ENCODE data around the gene DNAH5. TPM values are rescaled to one million over a fixed set of nuclear protein-coding genes. Genes with fewer than 3 reads are reported as not detected.

The DNAH5 gene
- total and polyA plus RNA-seq, 2 of the 8 experiments (the other 6 are each of a cell fraction or from before 2014, with no cell fraction given) = 0.30 to 0.73 TPM

GRCh38 chr5:13990896-13991295 lies 46.4 kb upstream of the DNAH5 start:
- Histone ChIP-seq H3K4me3 (ENCODE audit: extremely low read depth in 1 of 4, insufficient read depth in 2 of 4, low read depth in 3 of 4, low read length in 4 of 4) (no peak overlapping the region), H4K91ac (replicated peaks; ENCODE audit: insufficient read length, low read length) (no peak overlapping the region), H3K79me1 (ENCODE audit: low read depth, low read length) (no peaks in the 10 kb centered on the region), H3K56ac (replicated peaks; ENCODE audit: insufficient read length, low read depth, low read length) (no peak overlapping the region), H2BK20ac (ENCODE audit: low read length) (no peak overlapping the region), H2AK5ac (ENCODE audit: low read depth, low read length) (no peak overlapping the region), H3K18ac (ENCODE audit: extremely low read depth, low read length) (no peak overlapping the region), H3K36me3 (ENCODE audit: control insufficient read depth in 2 of 4, insufficient read depth in 4 of 4, low read length in 3 of 4) (no peaks in the 10 kb centered on the region), H3K79me2 (ENCODE audit: control insufficient read depth in 1 of 2, insufficient read depth in 2 of 2, low read length in 2 of 2) (no peaks in the 10 kb centered on the region), H4K20me1 (replicated peaks in 1 of 2; ENCODE audit: control insufficient read depth in 1 of 2, insufficient read depth in 2 of 2, low read length in 2 of 2) (no peaks in the 10 kb centered on the region), H3K14ac (ENCODE audit: insufficient read length) (no peak overlapping the region), H3K9ac (replicated peaks in 1 of 4; ENCODE audit: extremely low read depth in 1 of 4, low read depth in 3 of 4, low read length in 3 of 4) (no peak overlapping the region), H3K23ac (ENCODE audit: insufficient read length) (no peak overlapping the region), H2BK15ac (ENCODE audit: low read length) (no peak overlapping the region), H4K5ac (ENCODE audit: insufficient read length, low read depth, low read length) (no peak overlapping the region), H2BK12ac (ENCODE audit: low read depth, low read length) (no peak overlapping the region), H3K4me1 (replicated peaks in 1 of 4; ENCODE audit: control insufficient read depth in 3 of 4, insufficient read depth in 4 of 4, low read length in 3 of 4) (no peaks in the 10 kb centered on the region), H3K4ac (replicated peaks; ENCODE audit: insufficient read length, low read depth, low read length) (no peak overlapping the region), H3K9me3 (ENCODE audit: insufficient read depth in 2 of 2, low read depth in 1 of 2, low read length in 1 of 2) (no peaks in the 10 kb centered on the region), H2BK5ac (ENCODE audit: low read depth, low read length) (no peak overlapping the region), H3K27ac (ENCODE audit: low read depth, low read length) (no peak overlapping the region), H2BK120ac (replicated peaks; ENCODE audit: low read depth, low read length) (no peak overlapping the region), H3K23me2 (ENCODE audit: low read depth, low read length) (no peaks in the 10 kb centered on the region; the same call in 1 of the 2 replicates), H4K8ac (ENCODE audit: extremely low read depth, insufficient read depth, low read length) (no peak overlapping the region), H2AFZ (ENCODE audit: low read length) (no peak overlapping the region), H3K27me3 (replicated peaks in 1 of 4; ENCODE audit: control insufficient read depth in 3 of 4, extremely low read depth in 1 of 4, insufficient read depth in 3 of 4, low read length in 3 of 4) (no peaks in the 10 kb centered on the region), H3K4me2 (ENCODE audit: insufficient read depth in 1 of 2, low read depth in 2 of 2, low read length in 2 of 2) (no peak overlapping the region)
- FAIRE-seq = no peak
- ChIA-PET POLR2A (ENCODE audit: partially characterized antibody) (no interaction called here), CTCF (ENCODE audit: partially characterized antibody) (interaction anchor here (0.7 to 2.9 kb wide), 5 partner anchors 9 to 280 kb away, joined by 3 to 8 read pairs (median 4); no protein-coding TSS in a partner anchor)
- DNase-seq (ENCODE audit: low read depth in 1 of 2, low spot score in 2 of 2) = no peak
- 85% methylated on average over 2 of the region's 2 CpGs; no CpG with 5 or more reads in 1 of the 2 experiments for WGBS, 2 experiments (ENCODE audit: extremely low coverage in 1 of 2, insufficient coverage in 1 of 2, insufficient read length in 1 of 2, insufficient replicate concordance in 2 of 2, low coverage in 1 of 2, low lambda C conversion rate in 2 of 2, missing lambda C conversion rate in 1 of 2)
- TF ChIP-seq CBX8 (IDR thresholded peaks at IDR 0.05; ENCODE audit: borderline replicate concordance, low read depth, low read length) (no peak), TAF7 (optimal IDR thresholded peaks at IDR 0.05; ENCODE audit: borderline replicate concordance, low read depth, low read length) (no peak), SAP30 (IDR thresholded peaks at IDR 0.05; ENCODE audit: insufficient read depth, insufficient replicate concordance, low read length) (no peak), SIN3A (conservative IDR thresholded peaks at IDR 0.05 in 1 of 2, IDR thresholded peaks at IDR 0.05 in 1 of 2; ENCODE audit: low read depth in 1 of 2, low read length in 2 of 2) (no peak), NRF1 (IDR thresholded peaks at IDR 0.05; ENCODE audit: low read depth, low read length) (no peak), MAX (IDR thresholded peaks at IDR 0.05) (no peak), FOSL1 (IDR thresholded peaks at IDR 0.05; ENCODE audit: insufficient read depth, low read depth, low read length) (no peak), TCF12 (IDR thresholded peaks at IDR 0.05; ENCODE audit: low read depth, low read length) (no peak), EZH2 (IDR thresholded peaks at IDR 0.05; ENCODE audit: low read depth, low read length, severe bottlenecking) (no peak), CTBP2 (IDR thresholded peaks at IDR 0.05; ENCODE audit: borderline replicate concordance, insufficient read depth, insufficient read length, low read length) (no peak), SP4 (IDR thresholded peaks at IDR 0.05; ENCODE audit: low read length) (no peak), TBP (IDR thresholded peaks at IDR 0.05; ENCODE audit: low read depth, low read length) (no peak), CHD1 (IDR thresholded peaks at IDR 0.05; ENCODE audit: low read depth, low read length) (no peak), SIRT6 (IDR thresholded peaks at IDR 0.05; ENCODE audit: low read length) (no peak), POLR2AphosphoS5 (IDR thresholded peaks at IDR 0.05; ENCODE audit: low read depth, low read length) (no peak)

All from H1 (cell line).